ENCODE measurements around the gene DMTF1.

Gene DMTF1

GRCh38 chr7:87152897-87153641 lies 816 bp downstream of the DMTF1 start:
- ChIA-PET CTCF (interaction anchor here (0.6 to 0.7 kb wide), 2 partner anchors 230 to 241 kb away, joined by 5 read pairs; no protein-coding TSS in a partner anchor), POLR2A (interaction anchor here (0.7 to 4.4 kb wide), 21 partner anchors 8 to 1071 kb away, joined by 3 to 33 read pairs (median 3); partner anchors contain the start of genes CROT, ELAPOR2 and TMEM243)
- Histone ChIP-seq H3K36me3 (ENCODE audit: control insufficient read depth in 2 of 2, insufficient read depth in 1 of 2, low read length in 2 of 2) (peaks cover 0 to 5% of the 10 kb centered on the region in 2 experiments; a peak in 2 of 3 replicates), H3K4me1 (ENCODE audit: control insufficient read depth, insufficient read depth, low read length) (peaks cover 7% of the 10 kb centered on the region; the same call in 1 of the 2 replicates), H3K4me3 (ENCODE audit: low read depth, low read length) (peak overlapping the region; percentile 94), H3K27ac (ENCODE audit: extremely low read depth, low read depth, low read length) (peak overlapping the region; percentile 100), H3K9me3 (ENCODE audit: control insufficient read depth, insufficient read depth, low read depth, low read length) (no peaks in the 10 kb centered on the region)
- no peak for TF ChIP-seq ZNF239 (tag by site-specific recombination; IDR thresholded peaks at IDR 0.05)
- TF ChIP-seq PRDM6 (tag by site-specific recombination; IDR thresholded peaks at IDR 0.05), result peak; percentile 55
- no peak for TF ChIP-seq ZNF16 (tag by site-specific recombination; IDR thresholded peaks at IDR 0.05; ENCODE audit: low read depth)
- 0 out of 2 replicates have a peak, but pooled peaks have one; percentile 3 for TF ChIP-seq ZBTB10 (tag by site-specific recombination; IDR thresholded peaks at IDR 0.05)
- peak; percentile 60; the same call in 1 of the 2 replicates for TF ChIP-seq ZBTB7A (tag by site-specific recombination; IDR thresholded peaks at IDR 0.05; ENCODE audit: low read depth)
- no peak for TF ChIP-seq ZNF677 (tag by site-specific recombination; IDR thresholded peaks at IDR 0.05)
- TF ChIP-seq KLF8 (tag by site-specific recombination; IDR thresholded peaks at IDR 0.05), result 0 out of 2 replicates have a peak, but pooled peaks have one; percentile 37
- peak; percentile 17; the same call in 1 of the 2 replicates for TF ChIP-seq EGR2 (tag by site-specific recombination; IDR thresholded peaks at IDR 0.05; ENCODE audit: low read depth)
- TF ChIP-seq PATZ1 (tag by site-specific recombination; IDR thresholded peaks at IDR 0.05), result peak; percentile 79
- peak; percentile 52; the same call in 1 of the 2 replicates for TF ChIP-seq PRDM10 (tag by site-specific recombination; IDR thresholded peaks at IDR 0.05)
- peak; percentile 36; the same call in 1 of the 2 replicates for TF ChIP-seq KLF1 (tag by site-specific recombination; IDR thresholded peaks at IDR 0.05)
- peak; percentile 59; the same call in 1 of the 2 replicates for TF ChIP-seq ZNF639 (tag by site-specific recombination; IDR thresholded peaks at IDR 0.05)
- no peak for TF ChIP-seq ZFP69B (tag by site-specific recombination; IDR thresholded peaks at IDR 0.05)
- TF ChIP-seq ZSCAN30 (tag by site-specific recombination; IDR thresholded peaks at IDR 0.05), result no peak
- TF ChIP-seq HOXA7 (CRISPR knock-in tag; IDR thresholded peaks at IDR 0.05; ENCODE audit: borderline replicate concordance), result no peak
- TF ChIP-seq ZNF335 (tag by site-specific recombination; conservative IDR thresholded peaks at IDR 0.05), result peak; percentile 32

Measured in HEK293 (cell line).